Measurements from ENCODE around the gene C20orf96.

DNA sequence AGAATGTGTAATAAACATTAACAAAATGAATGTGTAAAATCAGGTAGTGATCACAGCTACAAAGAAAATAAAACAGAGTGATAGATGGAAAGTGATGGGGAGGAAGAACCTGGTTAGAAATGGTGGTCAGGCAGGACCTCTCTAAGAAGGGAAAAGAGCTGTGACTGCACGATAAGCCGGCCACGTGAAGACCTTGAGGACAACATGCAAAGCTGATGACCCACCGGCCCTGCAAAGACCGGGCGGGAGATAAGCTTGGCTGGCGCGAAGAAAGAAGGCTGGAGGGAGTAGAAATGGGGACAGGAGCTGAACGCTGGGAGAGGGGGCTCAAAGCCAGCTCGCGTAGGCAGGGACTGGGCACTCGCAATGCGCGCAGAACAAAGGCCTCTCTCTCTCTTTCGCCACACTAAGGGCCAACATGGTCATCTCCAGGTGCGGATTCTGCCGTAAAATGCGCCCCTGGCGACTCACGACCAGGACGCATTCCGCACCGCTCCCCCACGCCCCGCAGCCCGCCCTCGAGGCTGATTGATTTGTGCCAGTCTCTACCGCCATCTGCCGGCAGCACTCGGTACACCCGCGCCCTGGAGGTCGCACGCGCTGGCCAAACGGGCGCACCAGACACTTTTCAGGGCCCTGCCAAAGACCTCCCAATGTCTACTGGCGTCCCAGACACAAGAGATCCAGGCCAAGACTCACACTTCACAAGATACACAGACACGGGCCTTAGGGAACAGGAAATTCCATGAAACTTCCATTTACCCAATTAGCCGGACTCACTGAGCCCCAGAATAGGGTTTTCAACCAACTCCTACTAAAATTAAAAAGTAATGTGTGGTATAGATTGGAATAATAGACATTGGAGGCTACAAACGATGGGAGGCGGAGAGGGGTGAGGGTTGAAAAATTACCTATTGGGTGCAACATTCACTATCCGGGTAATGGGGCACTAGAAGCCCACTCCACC lies 23.7 kb downstream of the C20orf96 start:
- TF ChIP-seq, protein P1, sequence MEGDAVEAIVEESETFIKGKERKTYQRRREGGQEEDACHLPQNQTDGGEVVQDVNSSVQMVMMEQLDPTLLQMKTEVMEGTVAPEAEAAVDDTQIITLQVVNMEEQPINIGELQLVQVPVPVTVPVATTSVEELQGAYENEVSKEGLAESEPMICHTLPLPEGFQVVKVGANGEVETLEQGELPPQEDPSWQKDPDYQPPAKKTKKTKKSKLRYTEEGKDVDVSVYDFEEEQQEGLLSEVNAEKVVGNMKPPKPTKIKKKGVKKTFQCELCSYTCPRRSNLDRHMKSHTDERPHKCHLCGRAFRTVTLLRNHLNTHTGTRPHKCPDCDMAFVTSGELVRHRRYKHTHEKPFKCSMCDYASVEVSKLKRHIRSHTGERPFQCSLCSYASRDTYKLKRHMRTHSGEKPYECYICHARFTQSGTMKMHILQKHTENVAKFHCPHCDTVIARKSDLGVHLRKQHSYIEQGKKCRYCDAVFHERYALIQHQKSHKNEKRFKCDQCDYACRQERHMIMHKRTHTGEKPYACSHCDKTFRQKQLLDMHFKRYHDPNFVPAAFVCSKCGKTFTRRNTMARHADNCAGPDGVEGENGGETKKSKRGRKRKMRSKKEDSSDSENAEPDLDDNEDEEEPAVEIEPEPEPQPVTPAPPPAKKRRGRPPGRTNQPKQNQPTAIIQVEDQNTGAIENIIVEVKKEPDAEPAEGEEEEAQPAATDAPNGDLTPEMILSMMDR (IDR thresholded peaks at IDR 0.05): peak; percentile 97
- peak; percentile 54; the same call in 1 of the 2 replicates for TF ChIP-seq TCF7L2 (IDR thresholded peaks at IDR 0.05; ENCODE audit: low read depth, low read length)
